ENCODE data around the gene FHL1. TPM values are rescaled to one million over a fixed set of nuclear protein-coding genes. Genes with fewer than 3 reads are reported as not detected.

Gene FHL1
- total RNA-seq, 1 donor from 2014 or later, result 26.8 TPM

DNA sequence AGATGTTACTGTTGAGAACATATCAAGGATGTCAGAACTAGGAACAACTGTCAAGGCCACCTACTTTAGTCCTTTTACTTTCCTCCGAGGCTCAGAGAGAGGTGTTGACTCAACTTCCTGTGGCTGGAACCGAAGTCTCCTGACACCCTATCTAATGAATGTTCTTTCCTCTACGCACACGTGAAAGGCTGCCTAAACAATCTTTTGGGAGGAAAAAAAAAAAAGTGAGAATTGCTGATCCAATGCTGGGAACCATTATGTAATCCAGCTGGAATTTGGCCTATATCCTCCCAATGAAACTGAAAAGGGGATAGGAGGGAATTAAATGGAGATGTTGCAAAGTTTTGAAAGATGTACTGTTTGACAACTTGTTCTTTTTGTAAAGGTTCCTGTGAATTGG lies 112.2 kb downstream of the FHL1 start:
- no peaks in the 10 kb centered on the region for H3K4me1 Mint-ChIP-seq
- H3K27ac Mint-ChIP-seq, result no peak overlapping the region
- H3K4me3 Mint-ChIP-seq, result no peak overlapping the region
- TF ChIP-seq, protein P1, sequence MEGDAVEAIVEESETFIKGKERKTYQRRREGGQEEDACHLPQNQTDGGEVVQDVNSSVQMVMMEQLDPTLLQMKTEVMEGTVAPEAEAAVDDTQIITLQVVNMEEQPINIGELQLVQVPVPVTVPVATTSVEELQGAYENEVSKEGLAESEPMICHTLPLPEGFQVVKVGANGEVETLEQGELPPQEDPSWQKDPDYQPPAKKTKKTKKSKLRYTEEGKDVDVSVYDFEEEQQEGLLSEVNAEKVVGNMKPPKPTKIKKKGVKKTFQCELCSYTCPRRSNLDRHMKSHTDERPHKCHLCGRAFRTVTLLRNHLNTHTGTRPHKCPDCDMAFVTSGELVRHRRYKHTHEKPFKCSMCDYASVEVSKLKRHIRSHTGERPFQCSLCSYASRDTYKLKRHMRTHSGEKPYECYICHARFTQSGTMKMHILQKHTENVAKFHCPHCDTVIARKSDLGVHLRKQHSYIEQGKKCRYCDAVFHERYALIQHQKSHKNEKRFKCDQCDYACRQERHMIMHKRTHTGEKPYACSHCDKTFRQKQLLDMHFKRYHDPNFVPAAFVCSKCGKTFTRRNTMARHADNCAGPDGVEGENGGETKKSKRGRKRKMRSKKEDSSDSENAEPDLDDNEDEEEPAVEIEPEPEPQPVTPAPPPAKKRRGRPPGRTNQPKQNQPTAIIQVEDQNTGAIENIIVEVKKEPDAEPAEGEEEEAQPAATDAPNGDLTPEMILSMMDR (IDR thresholded peaks at IDR 0.05; ENCODE audit: unreplicated experiment), result no peak
- no peak for DNase-seq (ENCODE audit: low spot score in 2 of 2, unreplicated experiment in 2 of 2)
- peaks cover 4% of the 10 kb centered on the region for H3K9me3 Mint-ChIP-seq
- H3K27me3 Mint-ChIP-seq (ENCODE audit: low read depth), result peaks cover 4% of the 10 kb centered on the region
- no peaks in the 10 kb centered on the region for H3K36me3 Mint-ChIP-seq

DNA sequence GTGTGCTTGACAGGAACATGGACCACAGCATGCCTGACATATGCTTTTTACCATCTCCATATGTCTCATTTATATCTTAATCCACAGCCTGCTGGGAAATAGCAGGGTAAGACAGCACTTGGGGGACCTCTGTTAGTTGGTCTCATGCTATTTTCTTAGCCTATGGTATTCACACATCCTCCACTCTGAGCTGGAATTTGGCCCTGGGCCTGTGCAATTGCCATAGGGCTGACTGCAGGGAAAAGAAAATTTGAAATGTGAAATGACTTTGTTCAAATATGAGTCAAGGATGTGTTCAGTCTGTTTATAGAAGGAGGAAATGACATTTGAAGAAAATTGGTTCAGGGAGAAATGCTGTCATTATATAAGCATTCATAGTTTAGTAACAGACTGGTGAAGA lies 113.4 kb downstream of the FHL1 start:
- DNase-seq (ENCODE audit: low spot score in 2 of 2, unreplicated experiment in 2 of 2), result no peak

More for the DNA sequence above, 113.4 kb downstream of the FHL1 start:
- H3K4me1 Mint-ChIP-seq, result no peaks in the 10 kb centered on the region
- H3K9me3 Mint-ChIP-seq, result peaks cover 7% of the 10 kb centered on the region
- H3K4me3 Mint-ChIP-seq, result no peak overlapping the region
- H3K27ac Mint-ChIP-seq, result no peak overlapping the region
- peaks cover 4% of the 10 kb centered on the region for H3K27me3 Mint-ChIP-seq (ENCODE audit: low read depth)
- TF ChIP-seq, protein P1 (IDR thresholded peaks at IDR 0.05; ENCODE audit: unreplicated experiment), result no peak
- no peaks in the 10 kb centered on the region for H3K36me3 Mint-ChIP-seq

Other genes with a start within 250 kb of the FHL1 start
- gene MMGT1, start 173.5 kb upstream of the FHL1 start, total RNA-seq, result 16.7 to 17.6 TPM (median 16.9 TPM) in 3 replicates
- 14.1 to 16.5 TPM (median 14.6 TPM) in 3 replicates for gene SLC9A6, start 162.1 kb upstream of the FHL1 start, total RNA-seq
- 10.3 to 10.6 TPM (median 10.4 TPM) in 3 replicates for gene MAP7D3, start 103.9 kb downstream of the FHL1 start, total RNA-seq
- gene ADGRG4, start 153.4 kb downstream of the FHL1 start, total RNA-seq, result not detected in 3 replicates